ENCODE data around the gene SCNN1B. TPM values are rescaled to one million over a fixed set of nuclear protein-coding genes. Genes with fewer than 3 reads are reported as not detected.
"Not testable (repeated sequence)": the region's sequence is repeated elsewhere in the genome, so short reads cannot be mapped to it uniquely, and the experiment has no call there.

SCNN1B gene
- total RNA-seq, 2 experiments from 2014 or later, result not detected

DNA sequence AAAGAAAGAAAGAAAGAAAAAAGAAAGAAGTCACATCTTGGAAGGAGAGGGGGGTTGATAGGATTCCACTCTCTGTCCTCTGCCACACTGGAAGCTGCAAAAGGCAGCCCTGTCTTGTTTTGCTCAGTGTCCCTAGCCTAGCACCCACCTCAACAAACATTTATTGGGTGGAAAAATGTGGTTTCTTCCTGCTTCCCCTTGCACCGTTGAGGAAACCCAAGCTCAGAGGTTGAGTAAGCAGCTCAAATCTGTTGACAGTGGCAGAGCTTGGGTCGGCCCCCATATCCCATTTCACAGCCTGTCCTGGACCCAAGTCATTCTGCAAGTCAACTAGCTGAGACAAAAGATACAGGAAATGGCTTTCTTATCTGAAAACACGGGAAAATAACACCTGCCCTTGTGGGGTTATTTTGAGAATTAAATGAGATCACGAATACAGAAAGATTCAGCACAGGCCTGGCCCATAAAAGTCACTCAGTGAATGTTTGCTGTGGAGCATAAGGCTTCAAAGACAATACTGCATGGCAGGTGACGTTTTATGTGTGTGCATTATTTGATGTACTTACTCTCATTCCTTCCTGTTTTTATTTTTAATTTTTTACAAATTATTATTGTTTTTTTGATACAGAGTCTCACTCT lies 63.6 kb downstream of the SCNN1B start:
- no peak overlapping the region for H3K27ac Mint-ChIP-seq

DNA sequence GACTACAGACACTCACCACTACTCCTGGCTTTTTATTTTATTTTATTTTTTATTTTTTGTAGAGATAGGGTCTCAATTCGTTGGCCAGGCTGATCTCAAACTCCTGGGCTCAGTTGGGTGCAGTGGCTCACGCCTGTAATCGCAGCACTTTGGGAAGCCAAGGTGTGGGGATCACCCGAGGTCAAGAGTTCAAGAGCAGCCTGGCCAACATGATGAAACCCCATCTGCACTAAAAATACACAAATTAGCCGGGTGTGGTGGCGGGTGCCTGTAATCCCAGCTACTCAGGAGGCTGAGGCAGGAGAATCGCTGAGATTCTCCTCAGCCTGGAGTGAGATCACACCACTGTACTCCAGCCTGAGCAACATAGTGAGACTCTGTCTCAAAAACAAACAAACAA lies 64.2 kb downstream of the SCNN1B start:
- CTCF ChIA-PET; H3K36me3 Mint-ChIP-seq (ENCODE audit: low read depth); H3K4me3 Mint-ChIP-seq; H3K4me3 ChIP-seq (ENCODE audit: low read length); H3K36me3 ChIP-seq (ENCODE audit: insufficient read depth, low read length); H3K27me3 Mint-ChIP-seq; H3K4me1 ChIP-seq (ENCODE audit: insufficient read depth, low read length); H3K27me3 ChIP-seq (ENCODE audit: control insufficient read depth in 1 of 2, insufficient read depth in 2 of 2, low read length in 2 of 2); H3K4me1 Mint-ChIP-seq (ENCODE audit: low read depth); H3K27ac ChIP-seq (ENCODE audit: low read depth in 1 of 2, low read length in 2 of 2); DNase-seq; intact Hi-C loops (cut with DNase I, micrococcal nuclease); H3K9me3 ChIP-seq (ENCODE audit: control insufficient read depth in 1 of 2, insufficient read depth in 1 of 2, low read length in 2 of 2); H3K27ac Mint-ChIP-seq; ATAC-seq (ENCODE audit: poor library complexity); H3K9me3 Mint-ChIP-seq: not testable (repeated sequence)
- POLR2A ChIA-PET, result interaction anchor here (0.6 kb wide), 1 partner anchor 31 kb away, joined by 3 read pairs; no protein-coding TSS in a partner anchor

More for the DNA sequence above, 63.6 kb downstream of the SCNN1B start:
- Histone ChIP-seq H3K9me3 (ENCODE audit: control insufficient read depth in 1 of 2, insufficient read depth in 1 of 2, low read length in 2 of 2) (no peaks in the 10 kb centered on the region), H3K4me1 (ENCODE audit: insufficient read depth, low read length) (peaks cover 3% of the 10 kb centered on the region), H3K4me3 (ENCODE audit: low read length) (no peak overlapping the region), H3K27ac (ENCODE audit: low read depth in 1 of 2, low read length in 2 of 2) (no peak overlapping the region), H3K27me3 (ENCODE audit: control insufficient read depth in 1 of 2, insufficient read depth in 2 of 2, low read length in 2 of 2) (no peaks in the 10 kb centered on the region), H3K36me3 (ENCODE audit: insufficient read depth, low read length) (no peaks in the 10 kb centered on the region)
- H3K4me1 Mint-ChIP-seq (ENCODE audit: low read depth), result peaks cover 6% of the 10 kb centered on the region
- POLR2A ChIA-PET, result interaction anchor here (0.6 kb wide), 1 partner anchor 31 kb away, joined by 3 read pairs; no protein-coding TSS in a partner anchor
- CTCF ChIA-PET, result no interaction called here
- no peaks in the 10 kb centered on the region for H3K27me3 Mint-ChIP-seq
- H3K4me3 Mint-ChIP-seq, result no peak overlapping the region
- ATAC-seq (ENCODE audit: poor library complexity) (no peak), DNase-seq (no peak)
- TF ChIP-seq, protein P1, sequence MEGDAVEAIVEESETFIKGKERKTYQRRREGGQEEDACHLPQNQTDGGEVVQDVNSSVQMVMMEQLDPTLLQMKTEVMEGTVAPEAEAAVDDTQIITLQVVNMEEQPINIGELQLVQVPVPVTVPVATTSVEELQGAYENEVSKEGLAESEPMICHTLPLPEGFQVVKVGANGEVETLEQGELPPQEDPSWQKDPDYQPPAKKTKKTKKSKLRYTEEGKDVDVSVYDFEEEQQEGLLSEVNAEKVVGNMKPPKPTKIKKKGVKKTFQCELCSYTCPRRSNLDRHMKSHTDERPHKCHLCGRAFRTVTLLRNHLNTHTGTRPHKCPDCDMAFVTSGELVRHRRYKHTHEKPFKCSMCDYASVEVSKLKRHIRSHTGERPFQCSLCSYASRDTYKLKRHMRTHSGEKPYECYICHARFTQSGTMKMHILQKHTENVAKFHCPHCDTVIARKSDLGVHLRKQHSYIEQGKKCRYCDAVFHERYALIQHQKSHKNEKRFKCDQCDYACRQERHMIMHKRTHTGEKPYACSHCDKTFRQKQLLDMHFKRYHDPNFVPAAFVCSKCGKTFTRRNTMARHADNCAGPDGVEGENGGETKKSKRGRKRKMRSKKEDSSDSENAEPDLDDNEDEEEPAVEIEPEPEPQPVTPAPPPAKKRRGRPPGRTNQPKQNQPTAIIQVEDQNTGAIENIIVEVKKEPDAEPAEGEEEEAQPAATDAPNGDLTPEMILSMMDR (IDR thresholded peaks at IDR 0.05), result no peak
- H3K36me3 Mint-ChIP-seq (ENCODE audit: low read depth), result no peaks in the 10 kb centered on the region
- no peaks in the 10 kb centered on the region for H3K9me3 Mint-ChIP-seq
- intact Hi-C loops (cut with DNase I, micrococcal nuclease), result no loop called here

DNA sequence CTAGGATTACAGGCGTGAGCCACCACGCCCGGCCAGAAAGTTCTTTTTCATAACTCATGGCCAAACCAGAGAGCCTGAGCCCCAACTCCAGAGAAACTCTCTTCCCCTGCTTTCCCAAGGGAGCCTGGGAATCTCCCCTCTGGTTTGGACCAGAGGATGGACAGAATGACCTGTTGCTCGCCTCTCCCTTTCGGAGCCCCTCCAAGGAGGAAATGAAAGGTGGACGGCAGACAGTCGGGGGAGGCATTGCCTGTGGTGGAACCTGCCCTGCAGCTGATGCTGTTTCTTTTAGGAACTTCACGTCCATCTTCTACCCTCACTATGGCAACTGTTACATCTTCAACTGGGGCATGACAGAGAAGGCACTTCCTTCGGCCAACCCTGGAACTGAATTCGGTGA lies 65.5 kb downstream of the SCNN1B start:
- Mint-ChIP-seq H3K9me3 (no peaks in the 10 kb centered on the region), H3K27ac (no peak overlapping the region), H3K36me3 (ENCODE audit: low read depth) (no peaks in the 10 kb centered on the region), H3K4me1 (ENCODE audit: low read depth) (peaks cover 6% of the 10 kb centered on the region), H3K4me3 (no peak overlapping the region), H3K27me3 (no peaks in the 10 kb centered on the region)
- peaks cover 0 to 2% of the 10 kb centered on the region in 2 experiments for H3K27me3 ChIP-seq (ENCODE audit: control insufficient read depth in 1 of 2, insufficient read depth in 2 of 2, low read length in 2 of 2)
- peaks cover 3% of the 10 kb centered on the region for H3K4me1 ChIP-seq (ENCODE audit: insufficient read depth, low read length)
- ChIA-PET POLR2A (no interaction called here), CTCF (no interaction called here)
- H3K9me3 ChIP-seq (ENCODE audit: control insufficient read depth in 1 of 2, insufficient read depth in 1 of 2, low read length in 2 of 2), result no peaks in the 10 kb centered on the region
- no peak overlapping the region for H3K27ac ChIP-seq (ENCODE audit: low read depth in 1 of 2, low read length in 2 of 2)
- no peak for ATAC-seq (ENCODE audit: poor library complexity)
- DNase-seq, result no peak
- H3K36me3 ChIP-seq (ENCODE audit: insufficient read depth, low read length), result no peaks in the 10 kb centered on the region
- intact Hi-C loops (cut with DNase I, micrococcal nuclease), result no loop called here
- H3K4me3 ChIP-seq (ENCODE audit: low read length), result no peak overlapping the region
- TF ChIP-seq, protein P1 (IDR thresholded peaks at IDR 0.05), result no peak

DNA sequence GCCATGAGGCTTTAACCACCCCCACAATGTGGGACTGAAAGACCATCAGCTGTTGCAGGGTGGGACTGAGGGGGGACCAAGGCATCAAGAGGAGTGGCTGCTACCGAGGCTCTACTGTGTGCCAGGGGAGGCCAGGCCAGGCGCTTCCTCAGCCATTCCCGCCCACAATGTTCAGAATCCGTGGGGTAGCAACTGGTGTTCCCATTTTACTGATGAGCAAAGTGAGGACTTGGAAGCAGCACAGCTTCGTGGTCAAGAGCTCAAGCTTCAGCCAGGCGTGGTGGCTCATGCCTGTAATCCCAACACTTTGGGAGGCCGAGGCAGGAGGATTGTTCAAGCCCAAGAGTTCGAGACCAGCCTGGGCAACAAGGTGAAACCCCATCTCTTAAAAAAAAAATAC lies 65.9 kb downstream of the SCNN1B start:
- Histone ChIP-seq H3K36me3 (ENCODE audit: insufficient read depth, low read length) (no peaks in the 10 kb centered on the region), H3K27ac (ENCODE audit: low read depth in 1 of 2, low read length in 2 of 2) (no peak overlapping the region), H3K9me3 (ENCODE audit: control insufficient read depth in 1 of 2, insufficient read depth in 1 of 2, low read length in 2 of 2) (no peaks in the 10 kb centered on the region), H3K4me1 (ENCODE audit: insufficient read depth, low read length) (peaks cover 3% of the 10 kb centered on the region), H3K27me3 (ENCODE audit: control insufficient read depth in 1 of 2, insufficient read depth in 2 of 2, low read length in 2 of 2) (peaks cover 0 to 2% of the 10 kb centered on the region in 2 experiments), H3K4me3 (ENCODE audit: low read length) (no peak overlapping the region)
- Mint-ChIP-seq H3K36me3 (ENCODE audit: low read depth) (no peaks in the 10 kb centered on the region), H3K27me3 (no peaks in the 10 kb centered on the region), H3K9me3 (no peaks in the 10 kb centered on the region), H3K4me3 (no peak overlapping the region), H3K4me1 (ENCODE audit: low read depth) (peaks cover 6% of the 10 kb centered on the region), H3K27ac (no peak overlapping the region)
- TF ChIP-seq, protein P1 (IDR thresholded peaks at IDR 0.05), result no peak
- ATAC-seq (ENCODE audit: poor library complexity) (no peak), DNase-seq (no peak)
- intact Hi-C loops (cut with DNase I, micrococcal nuclease), result no loop called here
- ChIA-PET POLR2A (no interaction called here), CTCF (no interaction called here)
